ENCODE data around the gene TMSB4Y.

TMSB4Y gene

DNA sequence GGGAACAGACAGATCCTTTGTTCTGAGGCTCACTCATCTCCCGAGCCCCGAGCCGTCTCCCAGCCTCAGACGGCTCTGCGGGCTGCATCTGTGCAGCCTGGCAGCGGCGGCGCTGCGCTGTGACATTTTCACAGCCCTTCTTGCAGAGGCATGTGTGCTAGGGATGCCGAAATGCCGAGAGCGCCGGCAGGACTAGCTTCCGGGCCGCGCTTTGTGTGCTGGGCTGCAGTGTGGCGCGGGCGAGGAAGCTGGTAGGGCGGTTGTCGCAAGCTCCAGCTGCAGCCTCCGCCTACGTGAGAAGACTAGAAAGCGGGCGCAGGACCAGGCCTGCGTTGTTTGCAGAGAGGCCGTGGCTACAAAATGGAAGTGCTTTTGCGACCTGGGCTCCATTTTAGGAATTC, at the start of gene TMSB4Y:
TMSB4Y (plus strand) TSS at position 332 of the 401 bp plus-strand sequence.
- DNase-seq = peak; percentile 84

DNA sequence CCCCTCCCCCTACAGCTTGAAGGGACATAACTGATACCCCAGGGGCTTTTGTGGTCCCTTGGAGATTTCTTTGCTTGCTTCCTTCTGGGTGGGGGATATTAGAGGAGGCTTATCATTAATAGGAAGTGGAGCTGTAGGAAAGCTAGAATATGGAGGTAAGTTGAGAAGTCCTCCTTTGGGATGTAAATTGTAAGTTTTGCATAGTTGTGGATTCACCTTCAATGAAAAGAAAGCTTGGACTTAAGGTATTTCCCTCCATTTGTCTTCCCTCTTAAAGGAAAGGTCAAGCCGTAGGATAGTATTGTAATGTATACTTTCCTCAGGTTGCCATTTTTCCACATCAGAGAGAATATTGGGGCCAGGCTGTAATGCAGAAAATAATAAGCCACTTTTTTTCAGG, 39.5 kb upstream of the TMSB4Y start:
- no peak for DNase-seq

DNA sequence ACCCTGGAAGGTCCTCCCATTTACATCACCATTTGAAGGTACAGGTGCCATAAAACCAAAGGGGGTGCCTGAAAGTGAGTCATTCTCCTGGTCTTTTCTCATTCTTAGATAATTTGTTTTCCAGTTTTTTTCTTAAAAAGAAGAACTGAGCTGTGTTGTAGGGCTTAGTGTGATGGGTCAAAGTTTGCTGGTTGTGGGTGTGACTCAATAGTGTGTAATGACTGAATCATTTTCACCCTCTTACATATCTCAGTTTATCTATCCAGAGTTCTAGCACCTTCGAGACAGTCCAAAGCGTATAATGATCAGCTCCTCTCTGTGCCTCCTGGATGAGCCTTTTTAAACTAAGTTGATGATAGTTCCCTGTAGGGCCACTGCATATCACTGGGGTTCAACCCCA, 32.6 kb upstream of the TMSB4Y start:
- no peak for DNase-seq

GRCh38 chrY:13702276-13702675, 1.4 kb upstream of the TMSB4Y start:
- DNase-seq = no peak

- peak; percentile 2 for DNase-seq
Measured at GRCh38 chrY:13704121-13704930, 627 bp downstream of the TMSB4Y start.

DNA sequence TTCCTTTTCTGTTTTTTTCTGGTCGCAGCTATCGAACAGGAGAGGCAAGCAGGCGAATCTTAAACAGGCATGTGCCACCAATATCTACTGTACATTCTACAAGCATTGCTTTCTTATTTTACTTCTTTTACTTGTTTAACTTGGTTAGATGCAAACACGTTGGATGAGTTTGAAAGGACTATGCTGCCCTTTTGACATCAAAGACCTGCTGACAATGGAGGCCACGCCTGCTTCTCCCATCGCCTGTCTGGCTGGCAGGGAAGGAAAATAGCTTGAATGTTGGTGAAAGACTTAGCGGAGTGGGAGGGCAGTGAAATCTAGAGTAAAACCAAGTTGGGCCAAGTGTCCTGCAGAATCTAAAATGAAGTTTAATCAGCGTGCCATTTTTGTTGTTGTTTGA, 1.5 kb downstream of the TMSB4Y start:
- DNase-seq = no peak

DNA sequence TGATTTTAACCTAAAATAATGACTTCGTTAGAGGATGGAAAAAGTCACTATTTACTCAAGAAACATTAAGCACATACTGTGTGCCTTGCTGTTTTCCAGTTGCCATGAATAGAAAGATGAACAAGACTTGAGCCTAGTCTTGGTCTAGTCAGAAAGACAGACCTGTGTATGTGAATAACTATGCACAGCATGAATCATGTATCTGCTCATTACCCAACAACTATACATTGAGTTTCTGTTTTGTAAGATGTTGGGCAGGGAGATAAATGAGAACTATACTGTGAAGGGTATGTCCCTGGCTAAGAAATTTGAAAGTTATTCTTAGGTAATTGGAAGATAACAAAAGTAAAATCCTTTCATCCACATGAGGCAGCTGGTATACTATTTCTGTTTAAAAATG, 4.3 kb downstream of the TMSB4Y start:
- DNase-seq = no peak

GRCh38 chrY:13718996-13719395, 15.3 kb downstream of the TMSB4Y start:
- no peak for DNase-seq

DNA sequence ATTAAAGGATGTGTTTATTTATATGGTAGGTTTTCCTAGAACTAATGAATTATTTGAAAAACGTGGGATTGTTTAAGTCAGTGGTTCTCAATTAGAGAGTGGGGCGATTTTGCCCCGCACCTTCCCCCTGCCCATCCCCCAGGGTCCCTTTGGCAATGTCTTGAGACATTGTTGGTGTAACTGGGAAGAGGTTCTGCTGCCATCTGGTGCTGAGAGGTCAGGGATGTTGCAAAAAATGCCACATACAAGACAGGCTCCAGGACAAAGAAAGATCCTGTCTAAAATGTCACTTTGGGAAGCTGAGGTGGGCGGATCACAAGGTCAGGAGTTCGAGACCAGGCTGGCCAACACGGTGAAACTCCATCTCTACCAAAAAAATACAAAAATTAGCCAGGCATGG, 25.8 kb downstream of the TMSB4Y start:
- no peak for DNase-seq

GRCh38 chrY:13738618-13739017, 34.9 kb downstream of the TMSB4Y start:
- peak; percentile 27 for DNase-seq

DNA sequence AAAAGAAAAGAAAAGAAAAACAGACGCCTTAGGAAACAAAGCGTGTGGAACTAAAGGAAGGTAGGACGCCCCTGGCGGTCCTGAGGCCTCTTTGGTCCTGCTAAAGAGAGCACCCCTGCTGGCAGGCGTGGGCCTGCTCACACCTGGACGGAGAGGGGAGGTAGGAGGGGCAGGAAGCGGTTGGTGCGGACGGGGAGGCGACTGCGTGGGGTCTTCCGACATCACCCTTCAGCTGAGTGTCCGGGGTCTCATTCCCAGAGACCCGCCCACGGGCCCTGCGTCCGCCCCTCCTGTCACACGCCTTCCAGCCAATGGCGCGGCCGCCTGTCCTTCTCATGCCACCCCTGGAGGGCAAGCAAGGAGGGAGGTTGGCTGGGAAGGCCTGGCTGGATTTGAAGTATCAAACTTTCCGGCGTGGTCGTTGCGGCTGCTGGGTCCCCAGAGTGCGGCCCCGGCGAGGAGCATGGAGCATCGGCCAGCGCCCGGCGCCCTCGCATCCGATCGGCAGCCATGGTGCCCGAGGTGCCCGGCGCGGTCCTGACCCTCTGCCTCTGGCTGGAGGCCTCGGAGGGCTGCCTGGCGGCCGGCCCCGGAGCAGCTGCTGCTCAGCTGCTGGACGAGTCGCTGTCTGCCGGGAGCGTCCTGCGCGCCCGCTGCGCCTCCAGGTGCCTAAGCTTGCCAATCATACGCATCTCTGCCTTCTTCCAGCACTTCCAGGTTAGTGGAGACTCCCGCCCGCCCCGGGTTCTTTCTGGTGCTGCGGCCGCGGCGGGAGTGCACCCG, 47.8 kb downstream of the TMSB4Y start:
- peak; percentile 44 for DNase-seq

- DNase-seq = no peak
Measured at GRCh38 chrY:13754661-13755060, 51.0 kb downstream of the TMSB4Y start.

Measured in CD4-positive, alpha-beta T cell treated with Interleukin-4 for 4 hours (primary cell).